ENCODE measurements around the gene FAM110A.

DNA sequence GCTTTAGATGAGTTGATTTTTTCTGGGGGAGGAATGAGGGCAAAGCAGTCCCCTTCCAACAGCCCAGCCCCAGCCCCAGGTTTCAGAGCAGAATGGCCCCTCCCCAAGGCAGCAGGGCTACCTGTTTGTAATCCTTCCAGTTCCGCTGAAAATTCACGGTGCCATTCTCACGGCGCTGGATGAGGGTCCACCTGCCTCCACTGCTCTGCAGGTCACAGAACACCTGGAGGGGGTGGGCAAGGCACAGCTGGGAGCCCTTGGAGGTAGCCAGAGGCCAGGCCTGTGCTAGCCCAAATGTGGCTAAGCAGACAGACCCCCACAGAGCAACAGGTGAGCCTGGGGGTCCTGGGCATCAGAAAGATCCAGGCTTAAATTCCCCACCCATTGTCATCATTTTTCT lies 46.1 kb downstream of the FAM110A start:
- TF ChIP-seq CTCF (IDR thresholded peaks at IDR 0.05), result no peak
- no peak for TF ChIP-seq ZFX (IDR thresholded peaks at IDR 0.05; ENCODE audit: borderline replicate concordance)
